DMS79 treated with DMSO at 0.1 percent for 48 hours (cell line): ENCODE measurements around the gene RAB11B.
"Not testable (repeated sequence)": the region's sequence is repeated elsewhere in the genome, so short reads cannot be mapped to it uniquely, and the experiment has no call there.

Experiments
- DNase-seq: peaks from one replicate; lab custom pipeline; 2025; lab: John Stamatoyannopoulos, UW

Gene RAB11B

DNA sequence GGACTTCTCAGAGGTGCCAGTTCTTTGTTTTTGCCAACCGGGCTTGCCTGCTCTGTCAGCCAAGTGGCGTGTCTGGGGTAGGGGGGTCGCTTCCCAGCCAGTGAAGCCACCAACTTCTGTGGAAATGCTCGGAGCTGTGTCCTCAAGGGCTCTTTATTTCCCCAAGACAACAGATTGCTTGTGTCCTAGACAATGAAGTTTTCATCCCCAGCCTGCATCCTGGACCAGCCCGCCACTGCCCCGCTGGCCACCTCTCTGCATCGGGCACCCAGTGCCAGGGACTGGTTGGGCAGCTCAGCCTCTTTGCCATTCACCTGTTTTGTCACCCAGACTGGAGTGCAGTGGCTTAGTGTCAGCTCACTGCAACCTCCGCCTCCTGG is 3.7 kb downstream of the RAB11B start:
- DNase-seq, result no peak

GRCh38 chr19:8395621-8396082 is 5.5 kb downstream of the RAB11B start:
- no peak for DNase-seq

- DNase-seq, result no peak
Measured at GRCh38 chr19:8396185-8396562, 6.0 kb downstream of the RAB11B start.

DNA sequence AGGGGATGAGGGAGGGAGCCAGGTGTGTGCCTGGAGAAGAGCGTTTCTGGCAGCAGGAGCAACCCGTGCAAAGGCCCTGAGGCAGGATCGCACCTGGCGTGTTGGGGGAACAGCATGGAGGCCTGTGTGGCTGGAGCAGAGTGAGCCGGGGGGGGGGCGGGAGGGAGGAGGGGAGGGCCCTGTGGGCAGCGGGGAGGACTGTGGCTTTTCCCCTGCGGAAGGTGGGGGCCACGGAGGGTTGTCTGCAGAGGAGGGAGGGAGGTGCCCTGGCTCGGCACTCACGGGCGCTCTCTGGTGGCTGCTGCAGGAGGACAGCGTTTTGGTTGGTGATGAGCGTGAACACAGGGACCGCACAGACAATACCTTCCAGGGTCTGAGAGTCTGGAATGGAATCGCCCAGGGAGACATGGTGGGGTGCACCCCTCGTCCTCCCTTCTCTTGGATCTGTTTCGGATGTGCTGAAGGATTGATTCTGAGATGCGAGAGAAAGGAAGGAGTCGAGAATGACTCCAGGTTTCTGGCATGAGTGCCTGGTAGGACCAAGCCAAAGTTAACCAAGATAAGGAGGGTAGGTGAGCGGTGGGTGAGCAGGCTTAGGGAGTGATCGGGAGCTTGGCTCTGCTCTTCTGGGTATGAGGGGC is 6.5 kb downstream of the RAB11B start:
- DNase-seq, result no peak

- DNase-seq, result no peak
Measured at GRCh38 chr19:8397271-8397670, 7.1 kb downstream of the RAB11B start.

DNA sequence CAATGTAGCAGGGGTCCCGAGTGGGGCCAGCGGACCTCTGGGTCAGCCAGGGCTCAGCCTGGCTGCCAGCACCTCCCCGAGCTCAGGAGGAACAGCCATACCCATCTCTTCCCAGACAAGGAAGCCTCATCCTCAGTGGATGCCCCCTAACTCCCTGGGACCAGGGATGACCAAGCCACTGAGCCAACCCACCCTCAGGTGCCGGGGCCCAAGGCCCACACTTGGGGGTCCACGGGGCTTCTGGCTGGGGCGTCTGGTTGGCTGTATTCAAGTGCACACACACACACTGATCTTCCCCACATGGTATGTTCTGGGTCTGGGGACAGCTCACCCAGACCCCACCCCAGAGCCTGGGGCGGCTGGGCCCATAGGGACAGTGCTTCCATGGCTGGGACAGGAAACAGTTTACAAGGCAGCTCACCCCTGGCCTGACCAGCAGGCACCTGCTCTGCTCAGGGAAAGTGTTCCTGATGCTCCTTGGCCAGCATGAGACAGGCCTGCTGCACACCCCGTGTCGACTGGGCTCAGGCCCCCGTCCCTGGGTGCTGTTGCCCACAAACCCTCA is 7.7 kb downstream of the RAB11B start:
- no peak for DNase-seq

- no peak for DNase-seq
Measured at GRCh38 chr19:8398311-8398771, 8.2 kb downstream of the RAB11B start.

GRCh38 chr19:8399681-8400188 is 9.6 kb downstream of the RAB11B start:
- DNase-seq, result no peak

GRCh38 chr19:8401981-8402411 is 11.8 kb downstream of the RAB11B start:
- DNase-seq, result no peak

- no peak for DNase-seq
Measured at GRCh38 chr19:8403098-8403819, 13.1 kb downstream of the RAB11B start.

DNA sequence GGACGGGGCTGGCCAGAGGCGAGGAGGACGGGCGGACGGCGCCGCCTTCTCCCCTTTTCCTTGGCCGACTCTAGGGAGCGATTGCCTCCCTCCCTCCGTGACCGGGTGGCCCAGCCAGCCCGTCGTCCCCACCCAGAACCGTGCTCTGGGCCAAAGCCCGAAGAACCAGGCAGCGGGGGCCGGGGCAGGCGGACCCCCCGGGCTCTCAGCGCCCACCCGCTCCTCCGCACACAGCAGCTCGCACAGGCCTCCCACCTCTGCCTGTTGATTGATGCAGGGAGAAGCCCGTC is 13.6 kb downstream of the RAB11B start:
- DNase-seq, result no peak

DNA sequence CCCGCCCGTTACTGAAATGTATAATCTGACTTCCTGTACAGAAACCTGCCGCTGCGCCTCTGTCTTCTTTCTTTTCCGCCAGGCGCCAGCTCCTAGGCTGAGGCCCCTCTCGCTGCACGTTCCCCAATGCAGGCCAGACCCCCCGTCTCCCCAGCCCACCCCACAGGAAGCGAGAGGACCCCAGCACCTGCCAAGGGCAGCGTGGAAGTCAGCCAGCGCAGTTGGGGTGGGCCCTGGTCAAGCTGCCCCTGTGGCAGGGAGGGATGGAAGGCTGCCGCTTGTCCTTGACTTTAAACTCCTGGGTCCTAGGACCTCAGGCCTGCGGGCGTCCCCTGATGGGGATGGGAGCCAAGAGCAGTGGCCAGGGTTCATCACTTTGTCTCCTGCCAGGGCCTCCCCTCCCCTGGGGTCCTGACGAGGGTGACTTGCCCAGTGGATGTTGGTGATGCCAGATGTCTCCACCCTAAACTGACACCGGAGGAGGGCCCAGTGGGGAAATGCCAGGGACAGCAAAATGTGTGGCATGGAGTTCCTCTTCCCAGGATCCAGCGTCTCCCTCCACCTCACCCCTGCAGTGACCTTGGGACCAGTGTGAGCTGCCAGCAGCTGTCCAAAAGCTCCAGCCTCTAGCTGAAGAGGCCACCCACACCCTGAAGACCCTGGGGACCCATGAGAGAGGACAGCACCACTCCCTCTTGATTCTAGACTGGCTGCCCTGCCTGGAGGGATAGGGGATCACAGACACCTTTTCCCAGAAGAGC is 14.4 kb downstream of the RAB11B start:
- DNase-seq, result no peak

- DNase-seq, result not testable (repeated sequence)
Measured at GRCh38 chr19:8410718-8411117, 20.6 kb downstream of the RAB11B start.

DNA sequence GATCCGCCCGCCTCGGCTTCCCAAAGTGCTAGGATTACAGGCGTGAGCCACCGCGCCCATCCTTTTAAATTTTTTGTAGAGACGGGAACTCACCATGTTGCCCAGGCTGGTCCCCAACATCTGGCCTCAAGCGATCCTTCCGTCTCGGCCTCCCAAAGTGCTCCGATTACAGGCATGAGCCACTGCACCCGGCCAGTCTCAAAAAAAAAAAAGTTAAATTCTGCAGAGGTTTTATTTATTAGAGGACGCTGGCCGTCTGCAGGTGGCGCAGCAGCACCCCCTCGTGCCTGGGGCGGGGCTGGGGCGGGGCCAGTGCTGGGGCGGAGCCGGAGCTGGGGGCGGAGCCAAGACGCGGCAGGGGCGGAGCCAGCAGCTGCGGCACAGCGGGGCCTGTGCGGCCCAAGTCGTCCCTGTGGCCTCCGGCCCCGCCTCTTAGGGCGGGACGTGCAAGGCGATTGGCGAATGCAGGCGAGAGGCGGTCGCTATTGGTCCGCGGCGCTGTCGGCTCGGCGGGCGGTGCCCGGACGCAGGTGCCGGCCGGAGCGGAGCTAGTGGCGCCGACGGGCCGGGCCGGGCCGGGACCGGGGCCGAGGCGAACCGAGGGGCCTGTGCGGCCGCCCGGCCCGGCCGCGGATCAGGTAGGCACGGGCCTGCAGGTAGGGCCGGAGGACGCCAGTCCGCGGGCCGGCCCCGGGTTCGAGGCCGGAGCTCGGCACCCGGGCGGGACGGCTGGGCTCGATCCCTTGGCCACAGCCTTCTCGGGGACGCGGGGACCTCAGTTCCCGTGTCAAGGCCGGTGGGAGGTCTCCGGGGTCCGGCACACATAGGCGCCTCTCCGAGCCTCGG is 22.8 kb downstream of the RAB11B start, which contains the start of gene MARCHF2:
MARCHF2 (plus strand) TSS at position 523 of the 846 bp plus-strand sequence. CDS start 8,536 bp downstream, outside the sequence.
- peak; percentile 78 for DNase-seq

DNA sequence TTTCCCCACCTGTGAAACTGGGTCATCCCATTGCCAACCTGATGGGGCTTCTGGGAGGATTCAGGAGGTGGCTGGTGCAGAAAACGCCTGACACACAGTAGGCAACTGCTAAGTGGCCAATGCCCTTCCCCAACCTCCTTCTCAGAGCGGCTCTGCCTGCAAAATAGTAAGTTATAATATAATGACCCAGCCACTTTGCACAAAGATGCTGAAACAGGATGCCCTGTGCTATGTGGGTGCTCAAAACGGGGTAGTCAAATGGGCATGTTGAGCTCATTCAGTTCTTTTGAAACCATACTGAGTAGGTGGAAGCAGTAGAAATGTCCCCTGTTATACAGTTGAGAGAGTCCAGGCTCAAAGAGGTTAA is 23.5 kb downstream of the RAB11B start:
- no peak for DNase-seq

GRCh38 chr19:8416796-8417195 is 26.6 kb downstream of the RAB11B start:
- no peak for DNase-seq

- DNase-seq, result no peak
Measured at GRCh38 chr19:8421484-8422461, 31.6 kb downstream of the RAB11B start.

DNA sequence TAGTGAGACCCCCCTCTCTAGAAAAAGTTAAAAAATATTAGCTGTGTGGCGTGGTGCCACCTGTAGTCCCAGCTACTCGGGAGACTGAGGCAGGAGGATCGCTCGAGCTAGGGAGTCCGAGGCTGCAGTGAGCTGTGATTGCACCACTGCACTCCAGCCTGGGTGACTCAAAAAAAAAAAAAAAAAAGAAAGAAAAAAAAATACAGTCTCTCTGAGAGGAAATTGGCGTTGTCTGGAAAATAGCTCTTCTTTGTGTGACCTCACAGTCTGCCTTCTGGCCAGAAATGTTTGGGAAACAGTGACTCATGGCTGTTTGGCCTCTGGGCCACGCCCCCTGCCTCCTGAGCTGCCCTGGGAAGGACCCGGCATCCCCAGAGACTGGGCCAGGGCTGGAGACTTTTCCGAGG is 33.7 kb downstream of the RAB11B start:
- no peak for DNase-seq

DNA sequence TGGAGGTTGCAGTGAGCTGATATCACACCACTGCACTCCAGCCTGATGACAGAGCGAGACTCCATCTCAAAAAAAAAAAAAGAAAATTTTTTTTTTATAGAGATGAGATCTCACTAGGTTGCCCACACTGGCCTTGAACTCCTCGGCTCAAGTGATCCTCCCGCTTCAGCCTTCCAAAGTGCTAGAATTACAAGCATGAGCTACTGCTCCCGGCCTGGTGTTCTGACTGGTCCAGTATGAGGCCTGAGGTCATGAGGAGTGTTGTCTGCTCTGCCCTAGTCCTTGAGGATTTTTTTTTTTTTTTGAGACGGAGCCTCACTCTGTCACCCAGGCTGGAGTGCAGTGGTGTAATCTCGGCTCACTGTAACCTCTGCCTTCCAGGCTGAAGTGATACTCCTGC is 35.2 kb downstream of the RAB11B start:
- not testable (repeated sequence) for DNase-seq

GRCh38 chr19:8426283-8426682 is 36.1 kb downstream of the RAB11B start:
- DNase-seq, result no peak
